HFF-Myc (cell line): ENCODE data around the gene PDGFRA.
A peak's percentile ranks its signal among the peaks of the same experiment; 100 is the strongest.
"Not testable (repeated sequence)": the region's sequence is repeated elsewhere in the genome, so short reads cannot be mapped to it uniquely, and the experiment has no call there.

Experiments used
- DNase-seq: peaks from one replicate; pipeline ENCODE4 v3.0.0-alpha.2; 2011; ENCODE audit warnings: low read depth; ENCODE audit errors: extremely low read depth
- H3K4me3 ChIP-seq: replicated peaks from 2 replicates; pipeline ENCODE4 v1.5.1; 2011; ENCODE audit warnings: low read depth, mild to moderate bottlenecking, control low read depth, low read length
- TF ChIP-seq, protein P1 (sequence below): IDR thresholded peaks from 2 replicates; pipeline ENCODE4 v1.5.1; 2012; ENCODE audit warnings: mild to moderate bottlenecking, low read depth, low read length, control low read depth; ENCODE audit errors: missing control alignments

PDGFRA gene

DNA sequence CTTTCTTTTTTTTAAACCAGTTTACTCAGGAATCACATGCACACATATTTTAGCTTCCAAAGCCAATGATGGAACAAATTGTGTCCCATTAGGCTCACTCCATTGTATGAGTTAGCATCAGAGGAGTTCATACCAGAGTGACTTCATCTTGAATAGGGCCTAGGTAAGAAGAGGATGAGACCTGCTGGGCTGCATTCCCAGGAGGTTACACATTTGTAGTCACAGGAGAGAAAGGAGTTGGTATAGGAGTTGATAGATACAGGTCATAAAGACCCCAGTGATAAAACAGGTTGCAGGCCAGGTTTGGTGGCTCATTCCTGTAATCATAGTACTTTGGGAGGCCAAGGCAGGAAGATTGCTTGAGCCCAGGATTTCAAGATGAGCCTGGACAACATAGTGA is 9.3 kb downstream of the PDGFRA start:
- no peak for DNase-seq
- TF ChIP-seq, protein P1, sequence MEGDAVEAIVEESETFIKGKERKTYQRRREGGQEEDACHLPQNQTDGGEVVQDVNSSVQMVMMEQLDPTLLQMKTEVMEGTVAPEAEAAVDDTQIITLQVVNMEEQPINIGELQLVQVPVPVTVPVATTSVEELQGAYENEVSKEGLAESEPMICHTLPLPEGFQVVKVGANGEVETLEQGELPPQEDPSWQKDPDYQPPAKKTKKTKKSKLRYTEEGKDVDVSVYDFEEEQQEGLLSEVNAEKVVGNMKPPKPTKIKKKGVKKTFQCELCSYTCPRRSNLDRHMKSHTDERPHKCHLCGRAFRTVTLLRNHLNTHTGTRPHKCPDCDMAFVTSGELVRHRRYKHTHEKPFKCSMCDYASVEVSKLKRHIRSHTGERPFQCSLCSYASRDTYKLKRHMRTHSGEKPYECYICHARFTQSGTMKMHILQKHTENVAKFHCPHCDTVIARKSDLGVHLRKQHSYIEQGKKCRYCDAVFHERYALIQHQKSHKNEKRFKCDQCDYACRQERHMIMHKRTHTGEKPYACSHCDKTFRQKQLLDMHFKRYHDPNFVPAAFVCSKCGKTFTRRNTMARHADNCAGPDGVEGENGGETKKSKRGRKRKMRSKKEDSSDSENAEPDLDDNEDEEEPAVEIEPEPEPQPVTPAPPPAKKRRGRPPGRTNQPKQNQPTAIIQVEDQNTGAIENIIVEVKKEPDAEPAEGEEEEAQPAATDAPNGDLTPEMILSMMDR = no peak
- H3K4me3 ChIP-seq = no peak overlapping the region

DNA sequence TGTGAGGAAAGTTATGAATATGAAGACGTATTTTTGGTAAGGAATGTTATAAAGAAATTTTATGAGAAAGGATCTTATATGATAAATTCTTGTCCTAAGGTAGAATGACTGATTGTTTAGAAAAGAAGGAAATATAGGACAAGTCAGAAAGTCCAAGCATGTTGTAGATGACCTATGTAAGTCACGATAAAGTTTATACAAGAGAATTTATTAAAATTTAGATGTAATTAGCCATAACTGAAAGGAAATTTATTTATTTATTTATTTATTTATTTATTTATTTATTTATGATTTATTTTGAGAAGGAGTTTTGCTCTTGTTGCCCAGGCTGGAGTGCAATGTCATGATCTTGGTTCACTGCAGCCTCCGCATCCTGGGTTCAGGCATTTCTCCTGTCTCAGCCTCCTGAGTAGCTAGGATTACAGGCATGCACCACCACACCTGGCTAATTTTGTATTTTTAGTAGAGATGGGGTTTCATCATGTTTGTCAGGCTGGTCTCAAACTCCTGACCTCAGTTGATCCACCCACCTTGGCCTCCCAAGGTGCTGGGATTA is 12.3 kb downstream of the PDGFRA start:
- not testable (repeated sequence) for H3K4me3 ChIP-seq
- peak; percentile 49 for DNase-seq

DNA sequence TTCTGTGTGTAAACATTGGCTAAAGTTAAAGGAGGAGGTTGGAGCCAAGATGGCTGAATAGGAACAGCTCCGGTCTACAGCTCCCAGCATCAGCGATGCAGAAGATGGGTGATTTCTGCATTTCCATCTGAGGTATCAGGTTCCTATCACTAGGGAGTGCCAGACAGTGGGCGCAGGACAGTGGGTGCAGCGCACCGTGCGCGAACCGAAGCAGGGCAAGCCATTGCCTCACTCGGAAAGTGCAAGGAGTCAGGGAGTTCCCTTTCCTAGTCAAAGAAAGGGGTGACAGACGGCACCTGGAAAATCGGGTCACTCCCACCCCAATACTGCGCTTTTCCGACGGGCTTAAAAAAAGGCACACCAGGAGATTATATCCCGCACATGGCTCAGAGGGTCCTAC is 14.4 kb downstream of the PDGFRA start:
- DNase-seq = not testable (repeated sequence)

DNA sequence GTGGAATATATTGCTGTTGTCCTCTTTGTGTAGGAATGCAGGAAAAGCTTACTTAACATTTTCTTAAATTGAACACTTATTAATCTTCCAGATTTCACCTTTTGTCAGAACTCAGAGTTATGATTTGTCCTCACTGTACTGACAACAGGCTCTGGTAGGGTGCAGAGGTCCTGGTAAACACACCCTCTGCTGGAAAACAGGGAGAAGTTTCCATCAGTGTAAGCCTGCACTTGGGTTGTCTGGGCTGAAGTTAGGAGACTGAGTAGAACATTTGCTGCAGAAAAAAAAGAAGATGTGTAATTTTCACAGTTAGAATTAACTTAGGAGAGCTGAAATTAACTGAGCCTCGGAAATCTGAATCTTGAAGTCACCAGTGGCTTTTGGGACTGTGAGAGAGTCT is 23.2 kb downstream of the PDGFRA start:
- DNase-seq, H3K4me3 ChIP-seq: not testable (repeated sequence)

More for the DNA sequence above, 14.4 kb downstream of the PDGFRA start:
- not testable (repeated sequence) for H3K4me3 ChIP-seq

DNA sequence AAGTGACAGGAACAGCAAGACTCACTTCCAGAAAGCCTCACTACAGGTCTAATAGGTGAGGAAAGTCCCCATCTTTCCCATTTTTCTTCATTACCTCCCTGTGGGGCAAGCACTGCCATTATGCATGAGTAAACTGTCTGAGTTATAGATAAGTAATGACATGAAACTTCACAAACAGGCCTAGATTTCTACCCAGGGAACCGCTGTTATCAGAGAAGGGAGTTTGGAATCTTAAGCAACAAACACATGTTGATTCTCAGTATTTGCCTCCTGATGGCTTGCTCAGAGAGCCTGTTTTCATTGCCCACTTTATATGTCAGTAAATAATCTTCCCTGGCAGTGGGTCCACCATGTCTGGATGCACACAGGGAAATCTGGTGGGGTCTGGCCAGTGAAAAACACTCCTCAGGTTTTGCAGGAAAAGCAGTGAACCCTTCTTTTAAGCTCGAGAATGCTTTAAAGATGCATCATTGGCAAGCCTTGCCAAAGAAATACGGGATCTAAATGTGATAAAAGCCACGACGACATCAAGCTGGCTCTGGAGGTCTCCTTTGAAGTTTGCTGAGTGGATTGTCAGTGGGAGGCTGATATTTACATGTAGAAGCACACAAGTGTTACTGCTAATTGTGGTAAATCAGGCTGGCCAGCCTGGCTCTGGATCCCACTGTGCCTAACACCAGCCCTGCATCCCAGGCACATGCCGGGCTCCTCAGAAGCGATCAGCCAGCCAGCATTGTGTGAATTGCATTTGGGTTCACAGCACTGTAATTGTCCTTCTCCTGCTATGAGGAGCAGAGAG is 25.2 kb downstream of the PDGFRA start:
- no peak for DNase-seq
- TF ChIP-seq, protein P1 = no peak
- H3K4me3 ChIP-seq = no peak overlapping the region

DNA sequence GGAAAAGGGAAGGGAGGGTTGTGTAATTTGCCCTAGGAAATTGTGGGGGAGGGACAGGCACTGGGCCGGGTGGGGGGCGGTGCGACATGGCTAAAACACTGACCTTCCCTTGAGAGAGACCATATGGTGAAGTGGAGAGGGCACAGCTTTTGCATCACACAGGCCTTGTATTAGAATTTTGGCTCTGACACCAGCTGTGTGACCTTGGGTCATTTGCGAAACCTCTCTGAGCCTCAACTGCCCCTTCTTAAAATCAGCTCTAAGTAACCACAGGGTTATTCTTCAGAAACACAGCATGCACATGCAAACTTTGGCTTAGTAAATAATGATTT is 25.8 kb downstream of the PDGFRA start:
- TF ChIP-seq, protein P1 = no peak
- DNase-seq = no peak
- no peak overlapping the region for H3K4me3 ChIP-seq

DNA sequence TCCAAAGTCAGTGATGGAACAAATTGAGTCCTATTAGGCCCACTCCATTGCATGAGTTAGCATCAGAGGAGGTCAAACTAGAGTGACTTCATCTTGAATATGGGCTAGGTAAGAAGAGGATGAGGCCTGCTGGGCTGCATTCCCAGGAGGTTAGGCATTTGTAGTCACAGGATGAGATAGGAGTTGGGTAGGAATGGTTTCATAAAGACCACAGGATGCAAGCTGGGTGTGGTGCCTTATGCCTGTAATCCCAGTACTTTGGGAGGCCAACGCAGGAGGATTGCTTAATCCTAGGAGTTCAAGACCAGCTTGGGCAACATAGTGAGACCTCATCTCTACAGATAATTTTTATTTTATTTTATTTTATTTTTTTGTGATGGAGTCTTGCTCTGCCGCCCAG is 26.8 kb downstream of the PDGFRA start:
- TF ChIP-seq, protein P1 = no peak
- DNase-seq = no peak

DNA sequence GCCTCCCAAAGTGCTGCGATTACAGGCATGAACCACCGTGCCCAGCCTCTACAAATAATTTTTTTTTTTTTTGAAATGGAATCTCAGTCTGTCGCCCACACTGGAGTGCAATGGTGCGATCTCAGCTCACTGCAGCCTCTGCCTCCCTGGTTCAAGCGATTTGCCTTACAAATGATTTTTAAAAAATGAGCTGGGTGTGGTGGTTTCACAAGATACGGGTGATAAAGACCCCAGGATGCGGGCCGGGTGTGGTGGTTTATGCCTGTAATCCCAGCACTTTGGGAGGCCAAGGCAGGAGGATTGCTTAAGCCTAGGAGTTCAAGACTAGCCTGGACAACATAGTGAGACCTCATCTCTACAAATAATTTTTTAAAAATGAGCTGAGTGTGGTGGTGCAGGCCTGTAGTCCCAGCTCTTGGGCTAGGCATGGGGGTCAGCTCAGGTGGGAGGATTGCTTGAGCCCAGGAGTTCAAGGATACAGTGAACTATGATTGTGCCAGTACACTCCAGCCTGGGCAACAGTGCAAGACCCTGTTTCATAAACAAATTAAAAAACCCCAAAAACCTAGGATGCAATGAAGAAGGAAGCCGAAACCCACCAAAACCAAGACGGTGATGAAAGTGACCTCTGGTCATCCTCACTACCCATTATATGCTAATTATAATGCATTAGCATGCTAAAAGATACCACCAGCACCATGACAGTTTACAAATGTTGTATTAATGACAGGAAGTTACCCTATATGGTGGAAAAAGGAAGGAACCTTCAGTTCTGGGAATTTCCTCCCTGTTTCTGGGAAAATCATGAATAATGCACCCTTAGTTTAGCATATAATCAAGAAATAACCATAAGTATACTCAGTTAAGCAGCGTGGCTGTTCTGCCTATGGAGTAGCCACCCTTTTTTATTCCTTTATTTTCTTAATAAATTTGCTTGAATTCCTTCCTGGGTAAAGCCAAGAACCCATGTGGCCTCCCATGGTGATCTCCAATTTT is 27.7 kb downstream of the PDGFRA start:
- DNase-seq = no peak
- H3K4me3 ChIP-seq = no peak overlapping the region
- TF ChIP-seq, protein P1 = no peak

More for the DNA sequence above, 26.8 kb downstream of the PDGFRA start:
- no peak overlapping the region for H3K4me3 ChIP-seq
